Measurements from ENCODE around the gene FUS. TPM values are rescaled to one million over a fixed set of nuclear protein-coding genes. Genes with fewer than 3 reads are reported as not detected.

FUS gene
- total and polyA plus RNA-seq, 2 donors = 36.5 to 478 TPM

- DNase-seq (ENCODE audit: low read depth in 6 of 9, low spot score in 9 of 9) = peak in 1 of 9 donors; percentile 28
- H3K27ac ChIP-seq (ENCODE audit: low read depth in 1 of 2, low read length in 1 of 2) = peak overlapping the region; percentile 52 to 58
- no peaks in the 10 kb centered on the region for H3K36me3 ChIP-seq (ENCODE audit: control insufficient read depth in 2 of 2, insufficient read depth in 2 of 2, low read length in 1 of 2)
- WGBS = 55% methylated on average over 10 of the region's 10 CpGs
- H3K27me3 ChIP-seq (ENCODE audit: control insufficient read depth in 2 of 2, insufficient read depth in 1 of 2, low read length in 1 of 2) = no peaks in the 10 kb centered on the region
- H3K4me3 ChIP-seq (ENCODE audit: low read length in 2 of 2) = no peak overlapping the region
- H3K9me3 ChIP-seq (ENCODE audit: control insufficient read depth in 2 of 2, insufficient read depth in 1 of 2, low read length in 1 of 2) = no peaks in the 10 kb centered on the region
- no peaks in the 10 kb centered on the region for H3K4me1 ChIP-seq (ENCODE audit: control insufficient read depth in 2 of 2, insufficient read depth in 2 of 2, low read length in 2 of 2)
These were observed 49.6 kb downstream of the FUS start for GRCh38 chr16:31229501-31229900.

GRCh38 chr16:31238041-31238440 is 58.1 kb downstream of the FUS start:
- no peaks in the 10 kb centered on the region for H3K4me1 ChIP-seq (ENCODE audit: control insufficient read depth in 2 of 2, insufficient read depth in 2 of 2, low read length in 2 of 2)
- H3K27me3 ChIP-seq (ENCODE audit: control insufficient read depth in 2 of 2, insufficient read depth in 1 of 2, low read length in 1 of 2) = no peaks in the 10 kb centered on the region
- no peak overlapping the region for H3K27ac ChIP-seq (ENCODE audit: low read depth in 1 of 2, low read length in 1 of 2)
- 95% methylated on average over 4 of the region's 4 CpGs for WGBS
- DNase-seq (ENCODE audit: low read depth in 6 of 9, low spot score in 9 of 9) = no peak
- H3K4me3 ChIP-seq (ENCODE audit: low read length in 2 of 2) = no peak overlapping the region
- H3K36me3 ChIP-seq (ENCODE audit: control insufficient read depth in 2 of 2, insufficient read depth in 2 of 2, low read length in 1 of 2) = no peaks in the 10 kb centered on the region
- H3K9me3 ChIP-seq (ENCODE audit: control insufficient read depth in 2 of 2, insufficient read depth in 1 of 2, low read length in 1 of 2) = no peaks in the 10 kb centered on the region

Other genes starting within 250 kb of the FUS start
- 12.3 TPM for gene ORAI3, start 231.1 kb upstream of the FUS start, total RNA-seq
- 26.4 TPM for gene ORAI3, start 231.1 kb upstream of the FUS start, polyA plus RNA-seq
- gene SETD1A, start 222.4 kb upstream of the FUS start, total RNA-seq = 2.4 TPM
- gene SETD1A, start 222.4 kb upstream of the FUS start, polyA plus RNA-seq = 13.1 TPM
- gene HSD3B7, start 194.9 kb upstream of the FUS start, total RNA-seq = 3.5 TPM
- gene HSD3B7, start 194.9 kb upstream of the FUS start, polyA plus RNA-seq = 8.4 TPM
- 0.19 TPM for gene STX1B, start 169.5 kb upstream of the FUS start, total RNA-seq
- 1.0 TPM for gene STX1B, start 169.5 kb upstream of the FUS start, polyA plus RNA-seq
- 20.0 TPM for gene STX4, start 146.6 kb upstream of the FUS start, total RNA-seq
- gene STX4, start 146.6 kb upstream of the FUS start, polyA plus RNA-seq = 108 TPM
- gene ZNF668, start 105.9 kb upstream of the FUS start, total RNA-seq = 4.3 TPM
- 7.1 TPM for gene ZNF668, start 105.9 kb upstream of the FUS start, polyA plus RNA-seq
- gene ZNF646, start 105.7 kb upstream of the FUS start, total RNA-seq = 12.7 TPM
- gene ZNF646, start 105.7 kb upstream of the FUS start, polyA plus RNA-seq = 8.1 TPM
- 0.90 TPM for gene PRSS53, start 91.2 kb upstream of the FUS start, total RNA-seq
- gene PRSS53, start 91.2 kb upstream of the FUS start, polyA plus RNA-seq = 2.9 TPM
- gene VKORC1, start 85.3 kb upstream of the FUS start, total RNA-seq = 36.0 TPM
- 48.7 TPM for gene VKORC1, start 85.3 kb upstream of the FUS start, polyA plus RNA-seq
- 9.3 TPM for gene BCKDK, start 71.8 kb upstream of the FUS start, total RNA-seq
- 16.7 TPM for gene BCKDK, start 71.8 kb upstream of the FUS start, polyA plus RNA-seq
- gene KAT8, start 62.5 kb upstream of the FUS start, total RNA-seq = 62.3 TPM
- 72.9 TPM for gene KAT8, start 62.5 kb upstream of the FUS start, polyA plus RNA-seq
- 12.8 TPM for gene PRSS8, start 44.4 kb upstream of the FUS start, total RNA-seq
- 18.2 TPM for gene PRSS8, start 44.4 kb upstream of the FUS start, polyA plus RNA-seq
- 5.7 TPM for gene PRSS36, start 30.1 kb upstream of the FUS start, total RNA-seq
- 4.3 TPM for gene PRSS36, start 30.1 kb upstream of the FUS start, polyA plus RNA-seq
- 55.3 TPM for gene PYCARD, start 22.6 kb downstream of the FUS start, total RNA-seq
- 62.7 TPM for gene PYCARD, start 22.6 kb downstream of the FUS start, polyA plus RNA-seq
- 0.19 TPM for gene TRIM72, start 34.0 kb downstream of the FUS start, total RNA-seq
- gene TRIM72, start 34.0 kb downstream of the FUS start, polyA plus RNA-seq = 0.50 TPM
- gene PYDC1, start 37.0 kb downstream of the FUS start, total RNA-seq = 1.3 TPM
- gene PYDC1, start 37.0 kb downstream of the FUS start, polyA plus RNA-seq = 10.1 TPM
- 6.8 TPM for gene ITGAM, start 79.8 kb downstream of the FUS start, total RNA-seq
- gene ITGAM, start 79.8 kb downstream of the FUS start, polyA plus RNA-seq = 7.0 TPM
- gene ITGAX, start 175.0 kb downstream of the FUS start, total RNA-seq = 3.5 TPM
- 15.5 TPM for gene ITGAX, start 175.0 kb downstream of the FUS start, polyA plus RNA-seq
- 0.28 TPM for gene ITGAD, start 213.2 kb downstream of the FUS start, total RNA-seq
- gene ITGAD, start 213.2 kb downstream of the FUS start, polyA plus RNA-seq = 0.78 TPM
- 0.33 TPM for gene COX6A2, start 248.2 kb downstream of the FUS start, total RNA-seq
- 2.9 TPM for gene COX6A2, start 248.2 kb downstream of the FUS start, polyA plus RNA-seq